Neural cell (in vitro differentiated cells): ENCODE measurements around the gene ZHX3. TPM values are rescaled to one million over a fixed set of nuclear protein-coding genes. Genes with fewer than 3 reads are reported as not detected.

ENCODE experiments used
- H2AFZ ChIP-seq: fragments of 200-600, 300-800 bp; sonication (generic), shearing (Covaris generic); 2 replicates; pipeline ENCODE4 v1.6.0; 2014; ENCODE audit warnings: low read depth, mild to moderate bottlenecking, antibody characterized with exemption, low read length, moderate library complexity
- H3F3A ChIP-seq: fragments of 200-600 bp; shearing (Covaris generic); 2 replicates; pipeline ENCODE4 v1.6.1; 2016; ENCODE audit warnings: mild to moderate bottlenecking, moderate library complexity, mixed read lengths, antibody characterized with exemption, low read length; ENCODE audit not compliant: insufficient read depth, poor library complexity, severe bottlenecking
- H3K27ac ChIP-seq: fragments of 200-600, 300-800 bp; sonication (generic), shearing (Covaris generic); 2 replicates; pipeline ENCODE4 v1.5.1; 2014; ENCODE audit warnings: mild to moderate bottlenecking, low read length, moderate library complexity
- H3K27me3 ChIP-seq: fragments of 300-800, 200-600 bp; sonication (generic), shearing (Covaris generic); 2 replicates; pipeline ENCODE4 v1.6.0; 2014; ENCODE audit warnings: mild to moderate bottlenecking, low read depth, low read length, moderate library complexity; ENCODE audit not compliant: insufficient read depth
- H3K36me3 ChIP-seq: fragments of 300-800, 200-600 bp; sonication (generic), shearing (Covaris generic); 2 replicates; pipeline ENCODE4 v1.5.1; 2014; ENCODE audit warnings: mild to moderate bottlenecking, antibody characterized with exemption, low read length, moderate library complexity; ENCODE audit not compliant: insufficient read depth
- H3K4me2 ChIP-seq: fragments of 300-800, 200-600 bp; sonication (generic), shearing (Covaris generic); 2 replicates; pipeline ENCODE4 v1.6.0; 2014; ENCODE audit warnings: mild to moderate bottlenecking, low read length
- H3K4me3 ChIP-seq: fragments of 300-800, 200-600 bp; sonication (generic), shearing (Covaris generic); 2 replicates; pipeline ENCODE4 v1.5.1; 2014; ENCODE audit warnings: mild to moderate bottlenecking, low read length, moderate library complexity
- H3K79me2 ChIP-seq: fragments of 200-600 bp; shearing (Covaris generic); replicated peaks from 2 replicates; pipeline ENCODE4 v1.6.0; 2014; ENCODE audit warnings: mild to moderate bottlenecking, low read length, moderate library complexity; ENCODE audit not compliant: insufficient read depth
- H3K9ac ChIP-seq: fragments of 300-800, 200-600 bp; sonication (generic), shearing (Covaris generic); 2 replicates; pipeline ENCODE4 v1.6.1; 2016; ENCODE audit warnings: mild to moderate bottlenecking, low read length, mixed read lengths
- H3K9me2 ChIP-seq: fragments of 200-600 bp; shearing (Covaris generic); 2 replicates; pipeline ENCODE4 v1.6.1; 2016; ENCODE audit warnings: mild to moderate bottlenecking, low read length, mixed read lengths; ENCODE audit not compliant: insufficient read depth
- H3K9me3 ChIP-seq: fragments of 200-600, 300-800 bp; sonication (generic), shearing (Covaris generic); 2 replicates; pipeline ENCODE4 v1.6.1; 2016; ENCODE audit warnings: mild to moderate bottlenecking, mixed run types, low read length, moderate library complexity, mixed read lengths
- H4K20me1 ChIP-seq: fragments of 200-600 bp; shearing (Covaris generic); 2 replicates; pipeline ENCODE4 v1.6.1; 2016; ENCODE audit warnings: mild to moderate bottlenecking, mixed run types; ENCODE audit not compliant: insufficient read depth
- EP300 ChIP-seq: fragments of 450-650 bp; conservative IDR thresholded peaks from 2 replicates; pipeline ENCODE4 v1.6.1; 2014; ENCODE audit warnings: antibody characterized with exemption, mild to moderate bottlenecking, moderate library complexity; ENCODE audit not compliant: poor library complexity, severe bottlenecking
- EZH2 ChIP-seq: fragments of 200-600, 300-800 bp; shearing (Covaris generic), sonication (generic); IDR thresholded peaks from 2 replicates; pipeline ENCODE4 v1.6.1; 2014; ENCODE audit warnings: antibody characterized with exemption, low read length, borderline replicate concordance, mild to moderate bottlenecking; ENCODE audit not compliant: insufficient read depth, poor library complexity, severe bottlenecking
- MXI1 ChIP-seq: fragments of 450-650 bp; conservative IDR thresholded peaks from 2 replicates; pipeline ENCODE4 v1.6.1; 2014; ENCODE audit warnings: antibody characterized with exemption, mild to moderate bottlenecking; ENCODE audit not compliant: poor library complexity, severe bottlenecking
- POLR2AphosphoS5 ChIP-seq: IDR thresholded peaks from 2 replicates; pipeline ENCODE4 v1.6.1; 2012
- RAD21 ChIP-seq: fragments of 450-650 bp; conservative IDR thresholded peaks from 2 replicates; pipeline ENCODE4 v1.6.1; 2014; ENCODE audit warnings: antibody characterized with exemption, mild to moderate bottlenecking, moderate library complexity
- SMC3 ChIP-seq: fragments of 450-650 bp; conservative IDR thresholded peaks from 2 replicates; pipeline ENCODE4 v1.6.1; 2014; ENCODE audit warnings: antibody characterized with exemption, mild to moderate bottlenecking, moderate library complexity; ENCODE audit not compliant: poor library complexity
- TAF1 ChIP-seq: IDR thresholded peaks from 2 replicates; pipeline ENCODE4 v1.6.1; 2012; ENCODE audit warnings: low read depth
- polyA plus RNA-seq: library from polyadenylated mRNA; depleted of rRNA; stranded (reverse); fragments of >200 nt; gene quantifications from 2 replicates; pipeline ENCODE4 v1.2.3, GENCODE V29; 2014
- TF ChIP-seq, protein P1 (sequence below): fragments of 450-650 bp; IDR thresholded peaks from 2 replicates; pipeline ENCODE4 v1.5.1; 2014; ENCODE audit warnings: antibody characterized with exemption, mild to moderate bottlenecking, moderate library complexity; ENCODE audit not compliant: poor library complexity, severe bottlenecking
- TF ChIP-seq, protein P2 (sequence below): IDR thresholded peaks from 2 replicates; pipeline ENCODE4 v1.6.1; 2012; ENCODE audit warnings: borderline replicate concordance

The ZHX3 gene
- polyA plus RNA-seq, 1 donor from 2014 or later = 10.3 TPM

DNA sequence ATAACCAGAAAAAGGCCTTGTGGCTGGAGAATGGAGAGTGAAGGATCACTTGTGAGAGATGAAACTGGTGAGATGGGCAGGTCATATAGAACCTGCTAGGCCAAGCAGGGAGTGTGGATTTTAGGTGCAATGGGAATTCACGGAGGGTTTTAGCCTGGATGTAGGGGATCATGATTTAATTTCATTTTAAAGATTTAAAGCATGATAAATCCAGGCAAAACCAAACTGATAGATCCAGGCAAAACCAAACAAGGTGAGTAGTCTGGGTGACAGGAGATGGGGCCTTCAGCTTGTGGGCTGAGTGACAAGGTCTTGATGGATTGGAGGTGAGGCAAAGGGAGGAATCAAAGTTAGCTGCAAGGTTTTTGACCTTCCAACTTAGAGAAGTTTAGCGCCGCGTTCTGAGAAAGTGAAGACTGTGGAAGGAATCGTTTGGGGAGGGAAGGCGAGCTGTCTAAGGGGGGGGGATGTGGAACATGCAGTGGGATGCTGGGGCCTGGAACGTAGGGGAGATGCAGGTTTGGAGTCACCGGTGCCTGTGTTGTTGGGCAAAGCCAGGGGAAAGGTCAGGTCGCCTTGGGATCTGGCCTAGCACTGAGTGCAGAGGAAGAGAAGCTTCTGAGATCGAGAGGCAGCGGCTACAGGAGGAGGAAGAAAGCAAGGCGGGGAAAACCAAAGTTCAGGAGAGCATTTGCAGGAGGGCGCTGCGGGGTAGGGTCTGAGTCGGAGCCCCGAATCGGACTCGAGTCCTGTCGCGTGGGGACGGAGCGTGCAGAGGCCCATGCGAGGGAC is 181.4 kb downstream of the ZHX3 start:
- no peaks in the 10 kb centered on the region for H3K27me3 ChIP-seq
- peak overlapping the region; percentile 85 for H3K27ac ChIP-seq
- H3K36me3 ChIP-seq = no peaks in the 10 kb centered on the region
- peak overlapping the region; percentile 25 for H2AFZ ChIP-seq
- H3K4me3 ChIP-seq = peak overlapping the region; percentile 87
- H3F3A ChIP-seq = no peaks in the 10 kb centered on the region
- no peaks in the 10 kb centered on the region for H3K9me3 ChIP-seq
- no peaks in the 10 kb centered on the region for H3K9me2 ChIP-seq
- peak overlapping the region; percentile 46 for H3K4me2 ChIP-seq
- peaks cover 15% of the 10 kb centered on the region for H4K20me1 ChIP-seq
- H3K79me2 ChIP-seq = peaks cover 36% of the 10 kb centered on the region
- TF ChIP-seq EP300 (no peak), TAF1 (no peak), MXI1 (no peak), RAD21 (no peak), EZH2 (no peak), POLR2AphosphoS5 (no peak), SMC3 (no peak)
- TF ChIP-seq, protein P1, sequence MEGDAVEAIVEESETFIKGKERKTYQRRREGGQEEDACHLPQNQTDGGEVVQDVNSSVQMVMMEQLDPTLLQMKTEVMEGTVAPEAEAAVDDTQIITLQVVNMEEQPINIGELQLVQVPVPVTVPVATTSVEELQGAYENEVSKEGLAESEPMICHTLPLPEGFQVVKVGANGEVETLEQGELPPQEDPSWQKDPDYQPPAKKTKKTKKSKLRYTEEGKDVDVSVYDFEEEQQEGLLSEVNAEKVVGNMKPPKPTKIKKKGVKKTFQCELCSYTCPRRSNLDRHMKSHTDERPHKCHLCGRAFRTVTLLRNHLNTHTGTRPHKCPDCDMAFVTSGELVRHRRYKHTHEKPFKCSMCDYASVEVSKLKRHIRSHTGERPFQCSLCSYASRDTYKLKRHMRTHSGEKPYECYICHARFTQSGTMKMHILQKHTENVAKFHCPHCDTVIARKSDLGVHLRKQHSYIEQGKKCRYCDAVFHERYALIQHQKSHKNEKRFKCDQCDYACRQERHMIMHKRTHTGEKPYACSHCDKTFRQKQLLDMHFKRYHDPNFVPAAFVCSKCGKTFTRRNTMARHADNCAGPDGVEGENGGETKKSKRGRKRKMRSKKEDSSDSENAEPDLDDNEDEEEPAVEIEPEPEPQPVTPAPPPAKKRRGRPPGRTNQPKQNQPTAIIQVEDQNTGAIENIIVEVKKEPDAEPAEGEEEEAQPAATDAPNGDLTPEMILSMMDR = no peak
- TF ChIP-seq, protein P2, sequence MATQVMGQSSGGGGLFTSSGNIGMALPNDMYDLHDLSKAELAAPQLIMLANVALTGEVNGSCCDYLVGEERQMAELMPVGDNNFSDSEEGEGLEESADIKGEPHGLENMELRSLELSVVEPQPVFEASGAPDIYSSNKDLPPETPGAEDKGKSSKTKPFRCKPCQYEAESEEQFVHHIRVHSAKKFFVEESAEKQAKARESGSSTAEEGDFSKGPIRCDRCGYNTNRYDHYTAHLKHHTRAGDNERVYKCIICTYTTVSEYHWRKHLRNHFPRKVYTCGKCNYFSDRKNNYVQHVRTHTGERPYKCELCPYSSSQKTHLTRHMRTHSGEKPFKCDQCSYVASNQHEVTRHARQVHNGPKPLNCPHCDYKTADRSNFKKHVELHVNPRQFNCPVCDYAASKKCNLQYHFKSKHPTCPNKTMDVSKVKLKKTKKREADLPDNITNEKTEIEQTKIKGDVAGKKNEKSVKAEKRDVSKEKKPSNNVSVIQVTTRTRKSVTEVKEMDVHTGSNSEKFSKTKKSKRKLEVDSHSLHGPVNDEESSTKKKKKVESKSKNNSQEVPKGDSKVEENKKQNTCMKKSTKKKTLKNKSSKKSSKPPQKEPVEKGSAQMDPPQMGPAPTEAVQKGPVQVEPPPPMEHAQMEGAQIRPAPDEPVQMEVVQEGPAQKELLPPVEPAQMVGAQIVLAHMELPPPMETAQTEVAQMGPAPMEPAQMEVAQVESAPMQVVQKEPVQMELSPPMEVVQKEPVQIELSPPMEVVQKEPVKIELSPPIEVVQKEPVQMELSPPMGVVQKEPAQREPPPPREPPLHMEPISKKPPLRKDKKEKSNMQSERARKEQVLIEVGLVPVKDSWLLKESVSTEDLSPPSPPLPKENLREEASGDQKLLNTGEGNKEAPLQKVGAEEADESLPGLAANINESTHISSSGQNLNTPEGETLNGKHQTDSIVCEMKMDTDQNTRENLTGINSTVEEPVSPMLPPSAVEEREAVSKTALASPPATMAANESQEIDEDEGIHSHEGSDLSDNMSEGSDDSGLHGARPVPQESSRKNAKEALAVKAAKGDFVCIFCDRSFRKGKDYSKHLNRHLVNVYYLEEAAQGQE = no peak
- peak overlapping the region; percentile 95 for H3K9ac ChIP-seq

DNA sequence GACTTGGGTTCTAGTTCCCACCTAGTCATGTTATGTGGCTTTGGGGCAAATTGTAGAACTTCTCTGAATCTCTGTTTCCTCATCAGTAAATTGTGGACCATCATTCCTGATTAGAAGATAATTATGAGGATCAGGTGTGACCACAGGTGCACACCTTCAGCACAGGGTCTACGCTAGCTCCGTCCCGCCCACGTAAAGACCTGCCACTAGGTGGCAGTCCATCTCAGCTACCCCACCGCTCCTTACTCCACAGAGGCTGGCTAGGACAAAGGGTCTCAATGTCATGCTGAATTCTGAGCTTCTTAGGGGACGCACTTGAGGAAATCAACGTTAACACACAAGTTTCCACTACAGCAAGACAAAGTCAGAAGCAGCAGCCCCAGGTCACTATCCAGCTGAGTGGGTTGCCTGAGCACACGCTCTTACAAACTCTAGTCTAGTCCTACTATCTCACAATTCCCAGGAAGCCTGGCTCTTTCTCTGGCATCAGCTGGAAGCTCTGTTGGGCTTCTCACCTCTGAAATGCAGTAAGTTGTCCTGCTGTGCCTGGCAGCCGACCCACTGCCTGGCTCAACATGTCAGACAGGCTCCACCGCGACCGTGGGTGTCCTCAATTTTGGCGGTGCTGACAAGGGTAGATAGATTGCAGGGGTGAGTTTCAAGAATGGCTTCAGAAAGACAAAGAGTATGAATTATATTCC is 182.2 kb downstream of the ZHX3 start:
- H3K9me3 ChIP-seq = no peaks in the 10 kb centered on the region
- H2AFZ ChIP-seq = no peak overlapping the region
- no peaks in the 10 kb centered on the region for H3K36me3 ChIP-seq
- no peak for TF ChIP-seq RAD21
- TF ChIP-seq, protein P1 = peak; percentile 38
- no peak overlapping the region for H3K4me2 ChIP-seq
- H3K9me2 ChIP-seq = no peaks in the 10 kb centered on the region
- no peak overlapping the region for H3K4me3 ChIP-seq
- no peak overlapping the region for H3K9ac ChIP-seq
- peaks cover 29% of the 10 kb centered on the region for H3K79me2 ChIP-seq
- H3F3A ChIP-seq = no peaks in the 10 kb centered on the region
- no peaks in the 10 kb centered on the region for H3K27me3 ChIP-seq
- H3K27ac ChIP-seq = no peak overlapping the region
- peaks cover 8% of the 10 kb centered on the region for H4K20me1 ChIP-seq
